Trophoblast cell (in vitro differentiated cells and primary cell): ENCODE results near the gene RNF141.

Experiments
- DNase-seq, 2 donors: peaks; one replicate each; pipeline ENCODE4 v3.0.0-alpha.2; 2016
- H2AFZ ChIP-seq: 2 replicates; pipeline ENCODE4 v1.6.1; 2013; ENCODE audit warnings: low read length, moderate library complexity, mild to moderate bottlenecking; ENCODE audit not compliant: insufficient read depth, poor library complexity
- H2AK5ac ChIP-seq: 2 replicates; pipeline ENCODE4 v1.6.1; 2013; ENCODE audit warnings: mild to moderate bottlenecking, low read length
- H2BK120ac ChIP-seq: 2 replicates; pipeline ENCODE4 v1.6.1; 2013; ENCODE audit warnings: low read length, mild to moderate bottlenecking, moderate library complexity; ENCODE audit not compliant: insufficient read depth, poor library complexity
- H2BK12ac ChIP-seq: 2 replicates; pipeline ENCODE4 v1.6.1; 2013; ENCODE audit warnings: mild to moderate bottlenecking, low read length, moderate library complexity
- H2BK5ac ChIP-seq: 2 replicates; pipeline ENCODE4 v1.6.1; 2013; ENCODE audit warnings: low read length, low read depth, moderate library complexity, mild to moderate bottlenecking; ENCODE audit not compliant: poor library complexity
- H3K14ac ChIP-seq: 2 replicates; pipeline ENCODE4 v1.6.1; 2013; ENCODE audit warnings: mild to moderate bottlenecking, low read length
- H3K18ac ChIP-seq: 2 replicates; pipeline ENCODE4 v1.6.1; 2013; ENCODE audit warnings: mild to moderate bottlenecking, low read length
- H3K23ac ChIP-seq: 2 replicates; pipeline ENCODE4 v1.6.1; 2013; ENCODE audit warnings: low read length
- H3K27ac ChIP-seq: 2 replicates; pipeline ENCODE4 v1.5.1; 2013; ENCODE audit warnings: low read depth, mild to moderate bottlenecking, inconsistent platforms, low read length, moderate library complexity
- H3K27me3 ChIP-seq: 2 replicates; pipeline ENCODE4 v1.6.1; 2013; ENCODE audit warnings: inconsistent platforms, mild to moderate bottlenecking, low read length, moderate library complexity; ENCODE audit not compliant: insufficient read depth
- H3K36me3 ChIP-seq, 2 experiments: 1 replicate in 1 of 2; 2 replicates in 1 of 2; pipeline ENCODE4 v1.6.1; 2013; ENCODE audit warnings: low read length in 2 of 2, mild to moderate bottlenecking in 2 of 2, moderate library complexity in 1 of 2; ENCODE audit not compliant: insufficient read depth in 2 of 2, control insufficient read depth in 1 of 2
- H3K4ac ChIP-seq: 2 replicates; pipeline ENCODE4 v1.6.1; 2013; ENCODE audit warnings: low read depth, mild to moderate bottlenecking, low read length, moderate library complexity
- H3K4me1 ChIP-seq, 2 experiments: 1 replicate in 1 of 2; 2 replicates in 1 of 2; pipeline ENCODE4 v1.6.1; 2013; ENCODE audit warnings: low read length in 2 of 2, mild to moderate bottlenecking in 2 of 2, moderate library complexity in 1 of 2; ENCODE audit not compliant: insufficient read depth in 2 of 2, control insufficient read depth in 1 of 2
- H3K4me2 ChIP-seq: 2 replicates; pipeline ENCODE4 v1.6.1; 2013; ENCODE audit warnings: inconsistent platforms, mild to moderate bottlenecking, low read length, moderate library complexity
- H3K4me3 ChIP-seq: 2 replicates; pipeline ENCODE4 v1.5.1; 2013; ENCODE audit warnings: mild to moderate bottlenecking, low read depth, low read length, inconsistent platforms
- H3K79me1 ChIP-seq: one replicate; pipeline ENCODE4 v1.6.1; 2013; ENCODE audit warnings: low read length
- H3K79me2 ChIP-seq: 2 replicates; pipeline ENCODE4 v1.6.1; 2013; ENCODE audit warnings: low read length, mild to moderate bottlenecking; ENCODE audit not compliant: control insufficient read depth, insufficient read depth, poor library complexity
- H3K9ac ChIP-seq: 2 replicates; pipeline ENCODE4 v1.6.1; 2013; ENCODE audit warnings: mild to moderate bottlenecking, low read length
- H3K9me3 ChIP-seq: 2 replicates; pipeline ENCODE4 v1.6.1; 2013; ENCODE audit warnings: low read depth, mild to moderate bottlenecking, control low read depth, inconsistent platforms, low read length; ENCODE audit not compliant: insufficient read depth
- H4K12ac ChIP-seq: 2 replicates; pipeline ENCODE4 v1.6.1; 2013; ENCODE audit warnings: low read depth, mild to moderate bottlenecking, low read length, moderate library complexity
- H4K8ac ChIP-seq: 2 replicates; pipeline ENCODE4 v1.6.1; 2013; ENCODE audit warnings: low read depth, mild to moderate bottlenecking, low read length, moderate library complexity
- H4K91ac ChIP-seq: one replicate; pipeline ENCODE4 v1.6.1; 2013; ENCODE audit warnings: low read depth, mild to moderate bottlenecking, low read length, moderate library complexity
- WGBS: extraction: QIAGEN DNeasy Blood & Tissue Kit; methylation state at CpG from one replicate; pipeline ENCODE4 v1.1.7; 2013; ENCODE audit warnings: missing lambda C conversion rate; ENCODE audit not compliant: insufficient read length, insufficient coverage; ENCODE audit errors: extremely low coverage; 5-methylcytosine and 5-hydroxymethylcytosine counted together

RNF141 gene

GRCh38 chr11:10587388-10587787, 46.4 kb upstream of the RNF141 start:
- Histone ChIP-seq H3K14ac (no peak overlapping the region), H3K27me3 (no peaks in the 10 kb centered on the region), H3K79me2 (no peaks in the 10 kb centered on the region), H3K27ac (no peak overlapping the region), H3K4me2 (no peak overlapping the region), H3K4me3 (no peak overlapping the region), H2BK120ac (no peak overlapping the region), H3K9me3 (no peaks in the 10 kb centered on the region), H4K12ac (no peak overlapping the region), H3K9ac (no peak overlapping the region), H2AFZ (no peak overlapping the region), H3K36me3 (no peaks in the 10 kb centered on the region), H2BK12ac (no peak overlapping the region), H3K18ac (no peak overlapping the region), H3K23ac (no peak overlapping the region), H3K4me1 (peaks cover 7 to 18% of the 10 kb centered on the region in 2 experiments), H2BK5ac (no peak overlapping the region), H2AK5ac (no peak overlapping the region), H4K8ac (no peak overlapping the region), H3K79me1 (peaks cover 5% of the 10 kb centered on the region), H4K91ac (no peak overlapping the region), H3K4ac (no peak overlapping the region)
- DNase-seq, result no peak
- WGBS, result no CpG with 5 or more reads among the region's 7 CpGs

DNA sequence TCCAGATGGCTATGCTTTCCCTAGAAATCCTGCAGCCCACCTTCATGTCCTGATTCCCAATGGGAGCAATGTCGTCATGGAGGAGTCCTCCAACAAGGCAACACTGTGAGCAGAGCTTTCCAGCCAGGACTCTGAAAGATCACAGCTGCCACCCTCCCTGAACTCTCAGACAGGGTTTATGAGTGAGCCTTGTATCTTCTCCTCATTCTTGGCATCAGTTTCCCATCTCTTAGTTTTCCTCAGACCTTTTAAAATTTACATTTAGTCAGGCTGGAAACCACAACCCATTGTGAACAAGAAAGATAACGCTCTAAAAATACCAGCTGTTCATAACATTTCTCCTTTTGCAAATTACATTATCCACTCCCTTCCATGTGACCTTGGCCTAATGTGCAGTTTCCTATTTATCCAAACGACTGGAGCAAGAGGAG, 43.1 kb upstream of the RNF141 start:
- H2AFZ ChIP-seq, result no peak overlapping the region
- H3K4me3 ChIP-seq, result no peak overlapping the region
- H3K27me3 ChIP-seq, result no peaks in the 10 kb centered on the region
- no peaks in the 10 kb centered on the region for H3K36me3 ChIP-seq
- no peak overlapping the region for H3K9ac ChIP-seq
- H3K14ac ChIP-seq, result no peak overlapping the region
- H3K23ac ChIP-seq, result no peak overlapping the region
- no peak overlapping the region for H2BK5ac ChIP-seq
- H3K4me2 ChIP-seq, result no peak overlapping the region
- no peak overlapping the region for H3K27ac ChIP-seq
- H3K79me2 ChIP-seq, result no peaks in the 10 kb centered on the region
- no peak overlapping the region for H4K12ac ChIP-seq
- no peak for DNase-seq
- peaks cover 2% of the 10 kb centered on the region for H3K79me1 ChIP-seq
- no peak overlapping the region for H3K18ac ChIP-seq
- H2AK5ac ChIP-seq, result no peak overlapping the region
- H4K91ac ChIP-seq, result no peak overlapping the region
- no CpG with 5 or more reads among the region's 3 CpGs for WGBS
- H3K4ac ChIP-seq, result no peak overlapping the region
- no peak overlapping the region for H2BK120ac ChIP-seq
- peaks cover 3% of the 10 kb centered on the region for H3K9me3 ChIP-seq
- H2BK12ac ChIP-seq, result no peak overlapping the region
- peaks cover 5 to 7% of the 10 kb centered on the region in 2 experiments for H3K4me1 ChIP-seq
- H4K8ac ChIP-seq, result no peak overlapping the region

GRCh38 chr11:10581481-10582019, 40.6 kb upstream of the RNF141 start:
- no peaks in the 10 kb centered on the region for H3K79me1 ChIP-seq
- no peak overlapping the region for H3K4me2 ChIP-seq
- no peak overlapping the region for H2AK5ac ChIP-seq
- H4K91ac ChIP-seq, result no peak overlapping the region
- no peak overlapping the region for H3K4ac ChIP-seq
- H3K4me3 ChIP-seq, result no peak overlapping the region
- WGBS, result no CpG with 5 or more reads among the region's 4 CpGs
- H3K9me3 ChIP-seq, result peaks cover 3% of the 10 kb centered on the region
- DNase-seq, result peak; percentile 39 to 45
- H3K4me1 ChIP-seq, result no peaks in the 10 kb centered on the region
- no peak overlapping the region for H2BK12ac ChIP-seq
- H4K12ac ChIP-seq, result no peak overlapping the region
- H3K14ac ChIP-seq, result no peak overlapping the region
- H2BK5ac ChIP-seq, result no peak overlapping the region
- no peaks in the 10 kb centered on the region for H3K27me3 ChIP-seq
- no peak overlapping the region for H2AFZ ChIP-seq
- no peak overlapping the region for H4K8ac ChIP-seq
- H3K18ac ChIP-seq, result no peak overlapping the region
- H3K36me3 ChIP-seq, result no peaks in the 10 kb centered on the region
- H3K23ac ChIP-seq, result no peak overlapping the region
- H3K79me2 ChIP-seq, result no peaks in the 10 kb centered on the region
- no peak overlapping the region for H3K9ac ChIP-seq
- no peak overlapping the region for H3K27ac ChIP-seq
- H2BK120ac ChIP-seq, result no peak overlapping the region

DNA sequence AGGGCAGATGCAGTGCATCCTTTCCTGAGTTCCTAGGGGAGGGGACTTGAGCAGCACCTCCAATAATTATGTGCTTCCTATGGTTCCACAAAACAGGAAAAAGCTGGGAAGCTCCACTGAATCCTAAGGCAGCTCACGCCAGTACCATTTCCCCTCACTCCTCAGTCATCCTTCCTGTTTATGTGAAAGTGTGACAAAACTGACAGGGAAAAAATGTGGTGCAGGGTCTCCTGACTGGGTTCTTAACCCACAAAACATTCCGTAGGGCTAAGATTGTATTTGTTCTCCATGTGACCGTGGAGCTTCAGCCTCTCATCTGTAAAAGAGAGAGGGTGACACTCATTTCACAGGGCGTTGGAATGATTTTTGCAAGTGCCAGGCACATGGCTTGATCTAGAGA, 39.6 kb upstream of the RNF141 start:
- no peak overlapping the region for H3K18ac ChIP-seq
- H2BK120ac ChIP-seq, result no peak overlapping the region
- no peak overlapping the region for H2BK12ac ChIP-seq
- no peak for DNase-seq
- no peak overlapping the region for H4K91ac ChIP-seq
- WGBS, result no CpG with 5 or more reads among the region's 4 CpGs
- H3K9me3 ChIP-seq, result peaks cover 3% of the 10 kb centered on the region
- H3K27me3 ChIP-seq, result no peaks in the 10 kb centered on the region
- H3K9ac ChIP-seq, result no peak overlapping the region
- H3K4ac ChIP-seq, result no peak overlapping the region
- H2AK5ac ChIP-seq, result no peak overlapping the region
- no peak overlapping the region for H3K14ac ChIP-seq
- no peak overlapping the region for H3K23ac ChIP-seq
- no peaks in the 10 kb centered on the region for H3K36me3 ChIP-seq
- H2BK5ac ChIP-seq, result no peak overlapping the region
- H3K79me2 ChIP-seq, result no peaks in the 10 kb centered on the region
- no peak overlapping the region for H3K27ac ChIP-seq
- H3K79me1 ChIP-seq, result no peaks in the 10 kb centered on the region
- no peak overlapping the region for H4K8ac ChIP-seq
- no peak overlapping the region for H4K12ac ChIP-seq
- H3K4me1 ChIP-seq, result no peaks in the 10 kb centered on the region
- H2AFZ ChIP-seq, result no peak overlapping the region
- no peak overlapping the region for H3K4me2 ChIP-seq
- no peak overlapping the region for H3K4me3 ChIP-seq
